Lower lobe of right lung (tissue), 2 donors: ENCODE results near the gene ZNRF1. TPM values are rescaled to one million over a fixed set of nuclear protein-coding genes. Genes with fewer than 3 reads are reported as not detected.

Source experiments
- ATAC-seq, 2 donors: fragments of 200-7000 bp; cut with Tn5 transposase; one replicate each; pipeline ENCODE4 v1.9.1; 2020 to 2022; ENCODE audit warnings: mild to moderate bottlenecking in 2 of 2, moderate library complexity in 2 of 2
- DNase-seq: peaks from one replicate; pipeline ENCODE4 v3.0.0-alpha.2; 2020
- H3K27ac ChIP-seq: fragments of 200-600 bp; one replicate; pipeline ENCODE4 v1.8.0; 2022
- H3K27me3 ChIP-seq: fragments of 200-600 bp; one replicate; pipeline ENCODE4 v1.8.0; 2022; ENCODE audit warnings: low read depth
- H3K36me3 ChIP-seq: fragments of 200-600 bp; one replicate; pipeline ENCODE4 v1.8.0; 2022; ENCODE audit warnings: mild to moderate bottlenecking
- H3K4me1 ChIP-seq: fragments of 200-600 bp; one replicate; pipeline ENCODE4 v1.8.0; 2022
- H3K4me3 ChIP-seq: fragments of 200-600 bp; one replicate; pipeline ENCODE4 v1.8.0; 2022; ENCODE audit warnings: mild to moderate bottlenecking
- H3K9me3 ChIP-seq: fragments of 200-600 bp; one replicate; pipeline ENCODE4 v1.8.0; 2022
- intact Hi-C: fragments of 100-400 bp; cut with DNase I; formaldehyde crosslinking; loops from one replicate; pipeline ENCODE4 v1.11.0; 2022
- total RNA-seq: library from RNA; stranded (reverse); fragmentation: NEBNext Ultra II Directional; extraction: Animal tissue kit (Norgen Biotek cat#: 25700); gene quantifications from one replicate; pipeline ENCODE4 v1.2.1, GENCODE V29; 2021
- TF ChIP-seq, protein P1 (sequence below): fragments of 200-600 bp; IDR thresholded peaks from one replicate; pipeline ENCODE4 v1.8.0; 2022; ENCODE audit warnings: antibody characterized with exemption, mild to moderate bottlenecking
- donor health status: DM: no; HTN: yes; CAD: no; lungs with severe emphysema.

Gene ZNRF1
- total RNA-seq, 1 donor from 2014 or later = 23.5 TPM

DNA sequence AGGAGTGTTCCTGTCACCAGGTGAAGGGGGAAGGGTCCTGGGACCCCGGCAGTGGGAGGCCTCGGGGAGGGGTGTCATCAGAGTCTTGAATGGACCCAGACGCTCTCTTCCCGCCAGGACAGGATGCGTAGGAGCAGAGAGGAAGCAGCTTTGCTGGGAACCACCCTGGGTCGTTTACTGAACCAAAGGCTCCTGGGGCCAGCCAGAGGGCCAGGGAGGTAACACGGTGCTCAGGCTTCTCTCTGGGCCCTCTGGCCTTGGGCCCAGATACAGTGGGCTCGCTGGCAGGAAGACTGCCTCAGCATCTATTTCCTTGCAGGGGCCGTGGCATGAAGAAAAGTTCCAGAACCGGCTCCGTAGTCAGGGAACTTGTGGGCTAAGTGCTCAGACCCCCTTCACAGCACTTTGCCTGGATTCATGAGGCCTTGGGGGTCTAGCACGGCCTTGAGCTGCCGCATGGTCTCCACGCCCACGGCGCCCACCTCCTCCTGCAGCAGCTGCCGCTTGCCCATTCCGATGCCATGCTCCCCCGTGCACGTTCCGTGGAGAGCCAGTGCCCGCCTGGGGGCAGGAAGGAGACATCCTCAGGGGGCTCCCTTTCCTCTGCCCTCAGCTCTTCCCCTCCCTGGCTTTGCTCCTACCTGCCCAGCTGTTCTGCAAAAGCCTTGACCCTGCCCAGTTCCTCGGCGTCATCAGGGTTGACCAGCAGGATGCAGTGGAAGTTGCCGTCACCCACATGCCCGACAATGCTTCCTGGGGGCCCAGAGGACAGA is 113.3 kb downstream of the ZNRF1 start:
- Histone ChIP-seq H3K36me3 (no peaks in the 10 kb centered on the region), H3K27ac (peak overlapping the region; percentile 74), H3K27me3 (no peaks in the 10 kb centered on the region), H3K9me3 (no peaks in the 10 kb centered on the region), H3K4me1 (peaks cover 75% of the 10 kb centered on the region), H3K4me3 (peak overlapping the region; percentile 8)
- DNase-seq = peak; percentile 63
- TF ChIP-seq, protein P1, sequence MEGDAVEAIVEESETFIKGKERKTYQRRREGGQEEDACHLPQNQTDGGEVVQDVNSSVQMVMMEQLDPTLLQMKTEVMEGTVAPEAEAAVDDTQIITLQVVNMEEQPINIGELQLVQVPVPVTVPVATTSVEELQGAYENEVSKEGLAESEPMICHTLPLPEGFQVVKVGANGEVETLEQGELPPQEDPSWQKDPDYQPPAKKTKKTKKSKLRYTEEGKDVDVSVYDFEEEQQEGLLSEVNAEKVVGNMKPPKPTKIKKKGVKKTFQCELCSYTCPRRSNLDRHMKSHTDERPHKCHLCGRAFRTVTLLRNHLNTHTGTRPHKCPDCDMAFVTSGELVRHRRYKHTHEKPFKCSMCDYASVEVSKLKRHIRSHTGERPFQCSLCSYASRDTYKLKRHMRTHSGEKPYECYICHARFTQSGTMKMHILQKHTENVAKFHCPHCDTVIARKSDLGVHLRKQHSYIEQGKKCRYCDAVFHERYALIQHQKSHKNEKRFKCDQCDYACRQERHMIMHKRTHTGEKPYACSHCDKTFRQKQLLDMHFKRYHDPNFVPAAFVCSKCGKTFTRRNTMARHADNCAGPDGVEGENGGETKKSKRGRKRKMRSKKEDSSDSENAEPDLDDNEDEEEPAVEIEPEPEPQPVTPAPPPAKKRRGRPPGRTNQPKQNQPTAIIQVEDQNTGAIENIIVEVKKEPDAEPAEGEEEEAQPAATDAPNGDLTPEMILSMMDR = no peak
- intact Hi-C loops = loop anchor here (5.0 kb wide), 1 partner anchor 115 kb away; the partner anchor contains the start of gene ZNRF1
- no peak for ATAC-seq

DNA sequence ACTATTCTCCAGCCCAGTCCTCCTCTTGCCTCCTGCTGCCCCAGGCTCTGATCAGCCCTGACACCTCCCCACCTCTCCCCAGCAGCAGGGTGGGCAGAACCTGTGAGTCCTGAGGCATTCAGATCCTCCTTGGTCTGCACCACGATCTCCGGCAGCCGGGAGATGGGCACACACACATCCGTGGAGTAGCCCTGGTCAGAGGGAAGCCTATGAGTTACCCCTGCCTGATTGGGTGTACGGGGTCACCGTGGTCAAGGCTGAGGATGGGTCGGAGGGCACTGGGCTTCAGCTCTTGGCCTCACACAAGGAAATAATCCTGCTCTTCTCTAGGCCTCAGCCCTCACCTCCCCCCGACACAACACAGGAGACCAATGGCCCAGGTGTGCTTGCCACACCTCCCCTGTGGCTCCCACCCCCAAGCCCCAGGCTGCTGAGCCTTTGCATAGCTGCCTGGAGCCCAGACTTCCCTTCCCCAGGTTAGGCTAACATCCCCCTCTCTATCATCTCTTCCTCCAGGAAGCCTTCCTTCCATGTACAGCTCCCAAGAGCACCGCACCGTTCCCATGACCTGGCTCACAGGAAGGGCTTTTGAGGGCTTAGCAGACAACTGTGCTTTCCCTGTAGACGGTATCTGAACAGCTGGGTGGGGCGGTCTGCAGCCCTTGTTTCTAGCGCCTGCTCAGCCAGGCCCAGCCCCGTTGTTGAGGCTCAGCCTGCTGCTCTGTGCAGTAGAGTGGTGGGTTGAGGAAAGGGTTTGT is 114.1 kb downstream of the ZNRF1 start:
- DNase-seq = no peak
- Histone ChIP-seq H3K27me3 (no peaks in the 10 kb centered on the region), H3K9me3 (no peaks in the 10 kb centered on the region), H3K27ac (peak overlapping the region; percentile 74), H3K4me3 (no peak overlapping the region), H3K36me3 (no peaks in the 10 kb centered on the region), H3K4me1 (peaks cover 71% of the 10 kb centered on the region)
- ATAC-seq = no peak
- intact Hi-C loops = loop anchor here (5.0 kb wide), 1 partner anchor 116 kb away; the partner anchor contains the start of gene ZNRF1
- TF ChIP-seq, protein P1 = no peak

DNA sequence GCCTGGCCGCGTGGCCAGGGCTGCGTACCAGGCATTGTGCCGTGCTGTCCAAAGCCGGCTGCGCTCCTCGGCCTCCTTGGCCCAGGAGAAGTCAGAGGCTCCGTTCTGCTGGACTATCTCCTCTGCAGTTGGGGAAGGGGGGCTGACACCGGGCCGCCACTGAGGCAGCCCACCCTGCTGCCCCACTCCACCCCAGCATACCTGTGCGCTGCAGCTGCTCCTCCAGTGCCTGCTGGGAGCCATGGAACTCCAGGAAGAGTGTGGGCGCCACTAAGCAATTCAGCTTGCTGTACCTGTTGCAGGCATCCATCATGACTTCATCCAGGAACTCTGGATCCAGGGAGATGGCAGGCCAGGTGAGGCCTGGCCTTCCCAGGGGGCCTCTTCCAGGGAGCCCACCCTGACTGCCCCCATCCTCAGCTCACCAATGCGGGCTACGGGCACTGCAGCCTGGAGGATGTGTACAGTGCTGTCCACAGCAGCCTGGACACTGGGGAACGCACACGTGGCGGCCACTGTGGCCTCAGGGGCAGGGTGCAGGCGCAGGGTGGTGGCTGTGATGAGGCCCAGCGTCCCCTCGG is 114.8 kb downstream of the ZNRF1 start:
- intact Hi-C loops = loop anchor here (5.0 kb wide), 1 partner anchor 116 kb away; the partner anchor contains the start of gene ZNRF1
- Histone ChIP-seq H3K9me3 (no peaks in the 10 kb centered on the region), H3K27ac (no peak overlapping the region), H3K36me3 (no peaks in the 10 kb centered on the region), H3K27me3 (no peaks in the 10 kb centered on the region), H3K4me1 (peaks cover 66% of the 10 kb centered on the region), H3K4me3 (no peak overlapping the region)
- ATAC-seq (no peak), DNase-seq (no peak)
- TF ChIP-seq, protein P1 = no peak

DNA sequence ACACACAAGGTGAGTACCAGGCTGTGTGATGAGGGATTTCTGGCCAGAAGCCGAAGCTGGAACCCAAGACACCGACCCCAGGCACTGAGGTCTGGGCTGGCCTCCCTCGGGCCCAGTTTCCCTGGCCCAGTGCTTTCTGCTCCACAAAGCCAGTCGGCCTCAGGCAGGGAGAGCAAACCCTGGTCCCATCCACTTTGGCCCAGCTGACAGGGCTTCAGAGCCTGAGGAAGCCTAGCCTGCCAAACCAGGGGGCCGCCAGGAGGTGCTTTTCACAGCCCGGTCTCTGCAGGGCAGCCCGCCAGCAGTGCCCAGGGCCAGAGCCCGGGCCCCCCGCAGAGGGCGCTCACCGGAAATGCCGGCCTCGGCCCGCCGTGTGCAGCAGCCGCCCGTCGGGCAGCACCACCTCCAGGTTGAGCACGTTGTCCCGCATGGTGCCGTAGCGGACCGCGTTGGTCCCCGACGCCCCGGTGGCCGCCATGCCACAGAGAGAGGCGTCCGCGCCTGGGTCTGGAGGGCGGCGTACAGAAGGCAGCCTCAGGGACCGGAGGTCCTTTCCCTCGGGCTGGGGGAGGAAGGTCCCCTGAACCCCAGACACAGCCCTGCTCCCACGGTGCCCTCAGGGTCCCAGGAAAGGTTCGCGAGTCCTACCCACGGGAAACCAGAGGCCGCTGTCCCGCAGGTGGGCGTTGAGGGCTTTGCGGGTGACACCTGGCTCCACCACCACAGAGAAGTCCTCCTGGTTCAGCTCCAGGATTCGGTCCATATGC is 115.5 kb downstream of the ZNRF1 start:
- no peak for ATAC-seq
- Histone ChIP-seq H3K4me1 (peaks cover 58% of the 10 kb centered on the region), H3K9me3 (no peaks in the 10 kb centered on the region), H3K27ac (no peak overlapping the region), H3K36me3 (no peaks in the 10 kb centered on the region), H3K27me3 (no peaks in the 10 kb centered on the region), H3K4me3 (no peak overlapping the region)
- no peak for DNase-seq
- intact Hi-C loops = loop anchor here (5.0 kb wide), 1 partner anchor 117 kb away; the partner anchor contains the start of gene ZNRF1
- TF ChIP-seq, protein P1 = no peak
